Activated B cell treated with CpG ODN at 0.5 μM for 24 hours (primary cell): ENCODE data around the gene CENPB. TPM values are rescaled to one million over a fixed set of nuclear protein-coding genes. Genes with fewer than 3 reads are reported as not detected.

Experiments
- ATAC-seq: fragments of 200-7000 bp; cut with Tn5 transposase; one replicate; pipeline ENCODE4 v1.10.0; 2021; ENCODE audit warnings: low read depth, mild to moderate bottlenecking, moderate library complexity
- CTCF ChIA-PET: fragments of 350-600 bp; sonication (Branson Sonifier 250); formaldehyde crosslinking; loops from one replicate; lab custom pipeline; 2021; ENCODE audit warnings: antibody characterized with exemption; lab: Charles Lee
- POLR2A ChIA-PET: fragments of 350-600 bp; sonication (Branson Sonifier 250); formaldehyde crosslinking; loops from one replicate; lab custom pipeline; 2021; ENCODE audit warnings: antibody characterized with exemption; lab: Charles Lee
- DNase-seq: peaks from one replicate; pipeline ENCODE4 v3.0.0; 2022
- H3K27ac Mint-ChIP-seq: one replicate; pipeline ENCODE4 v1.8.0; 2020; ENCODE audit warnings: mixed read lengths
- H3K27me3 Mint-ChIP-seq: one replicate; pipeline ENCODE4 v1.8.0; 2021; ENCODE audit warnings: mixed read lengths
- H3K36me3 Mint-ChIP-seq: one replicate; pipeline ENCODE4 v1.8.0; 2021; ENCODE audit warnings: low read depth, mixed read lengths
- H3K4me1 Mint-ChIP-seq: one replicate; pipeline ENCODE4 v1.8.0; 2021; ENCODE audit warnings: mixed read lengths
- H3K4me3 Mint-ChIP-seq: one replicate; pipeline ENCODE4 v1.8.0; 2020; ENCODE audit warnings: mild to moderate bottlenecking, mixed read lengths
- H3K9me3 Mint-ChIP-seq: one replicate; pipeline ENCODE4 v1.8.0; 2020; ENCODE audit warnings: mixed read lengths
- CTCF ChIP-seq: fragments of 200-600 bp; IDR thresholded peaks from one replicate; pipeline ENCODE4 v1.8.0; 2022; ENCODE audit warnings: antibody characterized with exemption, mild to moderate bottlenecking
- intact Hi-C: fragments of 100-400 bp; cut with micrococcal nuclease; formaldehyde crosslinking; loops from one replicate; pipeline ENCODE4 v1.15.1; 2024
- total RNA-seq: library from RNA; stranded (reverse); gene quantifications from 2 replicates; pipeline ENCODE4 v1.2.3, GENCODE V29; 2022

The CENPB gene
- total RNA-seq, 1 donor from 2014 or later: 51.7 TPM

GRCh38 chr20:3740615-3741301 is 45.8 kb downstream of the CENPB start:
- no peak overlapping the region for H3K27ac Mint-ChIP-seq
- CTCF ChIA-PET: no interaction called here
- H3K4me3 Mint-ChIP-seq: no peak overlapping the region
- no peak for DNase-seq
- peaks cover 15% of the 10 kb centered on the region for H3K27me3 Mint-ChIP-seq
- ATAC-seq: no peak
- POLR2A ChIA-PET: no interaction called here
- intact Hi-C loops: no loop called here
- TF ChIP-seq CTCF: no peak
- no peaks in the 10 kb centered on the region for H3K36me3 Mint-ChIP-seq
- H3K9me3 Mint-ChIP-seq: no peaks in the 10 kb centered on the region
- H3K4me1 Mint-ChIP-seq: peaks cover 11% of the 10 kb centered on the region

GRCh38 chr20:3739926-3740451 is 46.6 kb downstream of the CENPB start:
- intact Hi-C loops: no loop called here
- Mint-ChIP-seq H3K27ac (no peak overlapping the region), H3K27me3 (peaks cover 11% of the 10 kb centered on the region), H3K9me3 (no peaks in the 10 kb centered on the region), H3K4me1 (peaks cover 8% of the 10 kb centered on the region), H3K4me3 (no peak overlapping the region), H3K36me3 (no peaks in the 10 kb centered on the region)
- ATAC-seq: no peak
- ChIA-PET CTCF (no interaction called here), POLR2A (no interaction called here)
- no peak for TF ChIP-seq CTCF
- DNase-seq: no peak

GRCh38 chr20:3739054-3739925 is 47.2 kb downstream of the CENPB start:
- Mint-ChIP-seq H3K9me3 (no peaks in the 10 kb centered on the region), H3K4me1 (peaks cover 2% of the 10 kb centered on the region), H3K36me3 (no peaks in the 10 kb centered on the region), H3K27ac (no peak overlapping the region), H3K27me3 (peaks cover 5% of the 10 kb centered on the region), H3K4me3 (no peak overlapping the region)
- ATAC-seq (no peak), DNase-seq (no peak)
- ChIA-PET POLR2A (no interaction called here), CTCF (no interaction called here)
- intact Hi-C loops: no loop called here
- no peak for TF ChIP-seq CTCF

- DNase-seq (no peak), ATAC-seq (no peak)
- POLR2A ChIA-PET: no interaction called here
- CTCF ChIA-PET: no interaction called here
- Mint-ChIP-seq H3K27me3 (peaks cover 8% of the 10 kb centered on the region), H3K4me3 (no peak overlapping the region), H3K9me3 (no peaks in the 10 kb centered on the region), H3K27ac (no peak overlapping the region), H3K4me1 (no peaks in the 10 kb centered on the region), H3K36me3 (no peaks in the 10 kb centered on the region)
- intact Hi-C loops: no loop called here
- no peak for TF ChIP-seq CTCF
Observed at GRCh38 chr20:3738111-3739053, 48.2 kb downstream of the CENPB start.
